ENCODE measurements around the gene SMYD1. TPM values are rescaled to one million over a fixed set of nuclear protein-coding genes. Genes with fewer than 3 reads are reported as not detected.

Gene SMYD1
- total RNA-seq: not detected in 2 replicates

DNA sequence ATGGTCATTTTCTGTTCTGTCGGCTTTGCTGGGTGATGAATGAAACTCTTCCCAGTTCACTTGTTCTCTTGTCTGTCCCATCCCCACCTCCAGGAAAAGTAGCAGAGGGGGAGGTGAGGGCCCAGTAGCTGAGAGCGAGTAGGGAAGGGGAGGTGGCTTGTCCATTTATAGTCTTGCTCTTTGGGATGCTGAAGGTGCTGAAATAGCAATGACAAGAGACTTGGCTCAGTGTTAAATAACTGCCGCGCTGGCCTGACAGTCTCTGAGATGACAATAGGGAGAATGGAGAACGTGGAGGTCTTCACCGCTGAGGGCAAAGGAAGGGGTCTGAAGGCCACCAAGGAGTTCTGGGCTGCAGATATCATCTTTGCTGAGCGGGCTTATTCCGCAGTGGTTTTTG, at the start of gene SMYD1:
Gene SMYD1, plus strand, starts transcription at position 228 of the 400 bp plus-strand sequence. Its CDS starts 40 bp downstream, at position 268.

DNA sequence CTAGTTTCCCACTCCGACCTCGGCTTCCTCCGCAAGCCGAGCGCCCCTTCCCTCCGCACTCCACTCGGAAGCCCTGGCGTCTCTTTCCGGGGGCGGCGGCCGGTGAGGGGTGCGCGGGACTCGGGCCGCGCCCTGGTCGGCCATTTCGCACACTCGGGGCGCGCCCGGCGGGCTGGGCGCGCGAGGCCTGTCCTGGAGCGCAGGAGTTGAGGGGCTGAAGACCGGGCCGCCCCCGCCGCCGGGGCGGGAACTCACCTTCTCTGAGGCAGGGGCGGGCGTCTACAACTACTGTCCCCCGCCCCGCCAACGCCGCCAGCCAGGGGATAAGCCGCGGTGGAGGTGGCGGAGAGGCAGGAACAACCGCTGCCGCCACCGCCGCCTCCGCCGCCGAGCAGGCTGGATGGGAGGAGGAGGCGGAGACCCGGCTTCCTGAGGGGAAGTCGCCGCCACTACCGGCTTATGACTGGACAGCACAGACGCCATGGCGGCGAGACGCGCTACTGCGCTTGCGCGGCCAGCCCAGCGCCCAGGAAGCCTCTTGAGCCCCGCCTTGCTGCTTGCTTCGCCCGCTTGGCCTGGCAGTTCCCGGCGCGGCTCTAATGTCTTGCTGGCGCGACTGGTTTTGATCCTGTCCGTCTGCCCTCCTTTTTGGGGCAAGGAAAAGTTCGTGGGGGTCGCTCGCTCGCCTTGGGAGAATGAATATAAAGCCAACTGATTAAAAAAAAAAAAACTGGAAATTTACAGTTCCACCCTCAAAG, 12.1 kb upstream of the SMYD1 start, which contains the start of gene KRCC1:
Gene KRCC1, minus strand, starts transcription at position 413 of the 758 bp plus-strand sequence. CDS start 27,220 bp downstream, outside the sequence.

DNA sequence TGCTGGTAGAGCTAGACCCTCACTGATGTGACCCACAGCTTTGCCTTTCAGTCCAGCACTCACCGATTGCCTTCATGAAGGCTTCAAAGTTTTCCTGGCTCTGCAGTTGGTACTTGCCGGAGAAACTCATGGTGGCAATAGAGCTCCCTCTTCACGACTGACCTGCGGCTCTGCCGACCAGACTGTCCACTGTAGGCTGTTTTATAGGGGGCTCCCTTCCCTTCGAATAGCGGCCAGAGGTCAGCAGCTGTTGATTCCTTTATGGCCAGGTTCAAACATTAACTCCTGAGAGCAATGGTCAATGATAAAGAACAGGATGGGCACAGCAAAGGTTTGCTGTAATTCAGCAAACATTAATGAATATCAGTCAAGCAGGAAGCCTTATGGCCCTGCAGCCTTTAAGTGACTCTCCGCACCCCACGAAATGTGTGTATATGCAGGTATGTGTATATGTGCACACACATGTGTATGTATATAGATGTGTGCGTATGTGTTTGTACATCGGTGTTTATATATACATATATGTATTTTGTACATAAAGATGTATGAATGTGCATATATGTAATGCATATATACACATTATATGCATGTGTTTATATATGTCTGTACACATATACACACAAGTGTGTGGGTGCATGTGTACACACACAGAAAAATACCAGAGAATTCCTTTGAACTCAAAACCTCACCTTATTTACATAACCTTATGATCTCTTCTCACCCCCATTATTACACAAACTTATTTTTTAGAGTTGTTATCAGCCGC, 60.4 kb downstream of the SMYD1 start, which contains the start of gene FABP1:
Gene FABP1, minus strand, starts transcription at position 175 of the 766 bp plus-strand sequence. Its CDS starts 45 bp downstream, at position 130.

Small RNA genes within 50 kb of the gene (small RNA-seq; reads per million reads assigned to genes)
- gene MIR4780: not detected

Other genes with a start within 250 kb of the SMYD1 start
- 0.66 and 5.4 TPM in 2 replicates for gene RGPD2, start 242.0 kb upstream of the SMYD1 start, total RNA-seq
- gene RNU2-63P, start 51.3 kb upstream of the SMYD1 start, total RNA-seq: under 0.01 and 106 TPM in 2 replicates
- 17.2 and 20.0 TPM in 2 replicates for gene KRCC1, start 12.0 kb upstream of the SMYD1 start, total RNA-seq
- gene FABP1, start 60.2 kb downstream of the SMYD1 start, total RNA-seq: not detected in 2 replicates
- 0.13 and 0.22 TPM in 2 replicates for gene THNSL2, start 102.5 kb downstream of the SMYD1 start, total RNA-seq